Esophagus squamous epithelium (tissue), 5 donors: ENCODE data around the gene PSMC4. TPM values are rescaled to one million over a fixed set of nuclear protein-coding genes. Genes with fewer than 3 reads are reported as not detected.

ENCODE experiments used
- DNase-seq: peaks from one replicate; lab custom pipeline; 2025; lab: John Stamatoyannopoulos, UW
- H3K27ac ChIP-seq, 4 donors: fragments of 200-600 bp; sonication (generic); one replicate each; pipeline ENCODE4 v1.5.1; 2016 to 2019; ENCODE audit warnings: mild to moderate bottlenecking in 1 of 4
- H3K27me3 ChIP-seq, 4 donors: fragments of 200-600 bp; sonication (generic); 1 replicate in 3 of 4; 2 replicates in 1 of 4; pipeline versions ENCODE4 v1.5.1 to v1.6.0; 2017 to 2021; ENCODE audit warnings: antibody characterized with exemption in 1 of 4
- H3K36me3 ChIP-seq, 3 donors: fragments of 200-600 bp; sonication (generic); one replicate each; pipeline ENCODE4 v1.5.1; 2016 to 2019
- H3K4me1 ChIP-seq, 3 donors: fragments of 200-600 bp; sonication (generic); one replicate each; pipeline ENCODE4 v1.5.1; 2017 to 2019
- H3K4me3 ChIP-seq, 4 donors: fragments of 200-600 bp; sonication (generic); 1 replicate in 3 of 4; 2 replicates in 1 of 4; pipeline ENCODE4 v1.5.1; 2016 to 2019; ENCODE audit warnings: mild to moderate bottlenecking in 2 of 4, moderate library complexity in 1 of 4
- H3K9me3 ChIP-seq, 3 donors: fragments of 200-600 bp; sonication (generic); one replicate each; pipeline ENCODE4 v1.5.1; 2016 to 2019
- POLR2A ChIP-seq, 4 donors: fragments of 450-650 bp; IDR thresholded peaks; one replicate each; pipeline ENCODE4 v1.6.1; 2017; ENCODE audit warnings: antibody characterized with exemption in 4 of 4, mild to moderate bottlenecking in 4 of 4, moderate library complexity in 3 of 4
- WGBS, 2 donors: methylation state at CpG; one replicate each; pipeline ENCODE4 v1.1.5; 2018; 5-methylcytosine and 5-hydroxymethylcytosine counted together
- intact Hi-C: fragments of 100-400 bp; cut with DNase I; formaldehyde crosslinking; loops from one replicate; pipeline ENCODE4 v1.15.0; 2022
- total RNA-seq, 4 donors: library from RNA; depleted of rRNA; stranded (reverse); fragments of >200 nt; gene quantifications; one replicate each; pipeline ENCODE4 v1.1.0, GENCODE V29; 2016
- TF ChIP-seq, protein P1 (sequence below), 6 experiments: fragments of 450-650 bp in 4 of 6; fragments of 200-600 bp in 2 of 6; sonication (generic) in 2 of 6; IDR thresholded peaks; one replicate each; pipeline ENCODE4 v1.5.1; 2016 to 2019; ENCODE audit warnings: antibody characterized with exemption in 6 of 6, mild to moderate bottlenecking in 4 of 6, moderate library complexity in 4 of 6
- donor health status: DM: yes; HTN: yes; CAD: no.

PSMC4 gene
- total RNA-seq, 4 donors from 2014 or later = 80.1 to 112 (median 94.8) TPM

DNA sequence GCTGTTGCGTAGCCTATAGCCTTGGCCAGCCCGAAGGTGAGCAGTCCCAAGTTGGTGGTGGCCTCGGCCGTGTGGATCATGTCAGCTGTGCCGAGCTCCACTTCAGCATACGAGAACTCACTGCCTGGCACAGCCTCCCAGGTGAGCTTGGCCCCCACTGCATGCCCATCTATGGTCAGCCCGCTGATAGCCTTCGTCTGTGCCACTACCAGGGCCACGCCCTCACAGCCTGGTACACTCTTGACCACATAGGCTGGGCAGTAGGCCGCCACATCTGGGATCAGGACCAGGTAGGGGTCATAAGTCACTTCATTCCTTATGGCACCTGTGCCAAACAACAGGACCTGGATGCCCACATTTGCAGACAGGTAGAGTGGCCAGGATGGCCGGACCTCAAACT lies 43.9 kb upstream of the PSMC4 start:
- TF ChIP-seq, protein P1, sequence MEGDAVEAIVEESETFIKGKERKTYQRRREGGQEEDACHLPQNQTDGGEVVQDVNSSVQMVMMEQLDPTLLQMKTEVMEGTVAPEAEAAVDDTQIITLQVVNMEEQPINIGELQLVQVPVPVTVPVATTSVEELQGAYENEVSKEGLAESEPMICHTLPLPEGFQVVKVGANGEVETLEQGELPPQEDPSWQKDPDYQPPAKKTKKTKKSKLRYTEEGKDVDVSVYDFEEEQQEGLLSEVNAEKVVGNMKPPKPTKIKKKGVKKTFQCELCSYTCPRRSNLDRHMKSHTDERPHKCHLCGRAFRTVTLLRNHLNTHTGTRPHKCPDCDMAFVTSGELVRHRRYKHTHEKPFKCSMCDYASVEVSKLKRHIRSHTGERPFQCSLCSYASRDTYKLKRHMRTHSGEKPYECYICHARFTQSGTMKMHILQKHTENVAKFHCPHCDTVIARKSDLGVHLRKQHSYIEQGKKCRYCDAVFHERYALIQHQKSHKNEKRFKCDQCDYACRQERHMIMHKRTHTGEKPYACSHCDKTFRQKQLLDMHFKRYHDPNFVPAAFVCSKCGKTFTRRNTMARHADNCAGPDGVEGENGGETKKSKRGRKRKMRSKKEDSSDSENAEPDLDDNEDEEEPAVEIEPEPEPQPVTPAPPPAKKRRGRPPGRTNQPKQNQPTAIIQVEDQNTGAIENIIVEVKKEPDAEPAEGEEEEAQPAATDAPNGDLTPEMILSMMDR (IDR thresholded peaks at IDR 0.05) = no peak
- no peaks in the 10 kb centered on the region for H3K9me3 ChIP-seq
- no peak for DNase-seq
- 86 to 93% methylated on average over 6 to 9 of the region's 11 CpGs for WGBS, 2 donors
- intact Hi-C loops = no loop called here
- H3K27ac ChIP-seq = no peak overlapping the region
- H3K4me3 ChIP-seq = no peak overlapping the region
- no peaks in the 10 kb centered on the region for H3K4me1 ChIP-seq
- H3K27me3 ChIP-seq = no peaks in the 10 kb centered on the region
- no peaks in the 10 kb centered on the region for H3K36me3 ChIP-seq

DNA sequence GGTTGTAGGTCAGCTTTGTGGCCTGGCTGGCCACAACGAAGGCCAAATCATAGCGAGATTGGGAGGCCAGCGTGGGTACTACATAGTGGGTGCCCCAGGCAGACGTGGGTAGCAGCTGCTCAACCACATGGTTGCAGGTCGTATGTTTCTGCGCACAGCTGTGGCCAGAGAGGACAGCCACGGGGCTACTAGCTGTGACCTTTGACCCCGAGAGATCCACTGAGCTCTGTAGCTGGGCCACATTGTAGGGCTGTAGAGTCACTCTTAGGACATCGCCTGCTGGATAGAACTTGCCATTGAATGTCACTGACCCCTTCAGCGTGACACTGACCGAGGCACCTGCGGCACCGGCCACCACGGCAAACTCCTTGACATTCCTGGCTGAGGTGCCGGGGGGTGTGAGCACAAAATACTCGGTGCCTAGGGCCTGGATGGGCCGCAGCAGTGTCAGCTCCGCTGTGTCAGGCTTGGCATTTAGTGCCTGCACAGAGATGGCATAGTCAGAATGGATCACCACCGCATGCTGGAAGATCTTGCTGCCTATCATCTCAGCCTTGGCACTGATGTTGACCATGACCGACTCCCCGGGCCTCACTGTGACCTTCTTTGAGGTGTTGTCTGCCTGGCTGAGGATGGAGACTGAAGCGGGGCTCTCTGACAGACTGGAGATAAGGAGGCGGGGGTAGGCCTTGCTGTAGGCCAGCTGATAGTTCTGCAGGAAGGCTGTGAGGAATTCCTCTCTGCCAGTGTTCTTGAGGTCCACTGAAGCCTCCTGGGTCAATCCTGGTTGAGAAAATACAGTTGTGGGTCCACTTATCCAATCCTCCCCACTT lies 43.2 kb upstream of the PSMC4 start:
- no peak for DNase-seq
- intact Hi-C loops = no loop called here
- whole genome bisulfite sequencing, 2 donors = 90 to 91% methylated on average over 7 to 15 of the region's 23 CpGs

DNA sequence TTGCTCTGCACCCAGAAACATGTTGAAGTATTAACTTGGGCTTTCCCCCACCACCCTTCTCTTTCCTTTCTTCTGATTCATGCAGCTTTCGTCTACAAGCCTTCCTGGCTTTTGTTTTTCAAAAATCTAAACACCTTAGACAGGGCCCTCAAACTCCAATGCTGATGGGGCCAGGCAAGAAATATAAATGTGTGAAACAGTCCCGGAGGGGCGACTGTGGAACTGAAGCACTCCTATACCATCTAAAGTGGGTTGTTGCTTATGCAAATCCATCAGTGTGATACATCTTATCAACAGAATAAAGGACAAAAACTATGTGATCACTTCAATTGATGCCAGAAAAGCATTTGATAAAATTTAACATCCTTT lies 42.6 kb upstream of the PSMC4 start:
- no peaks in the 10 kb centered on the region for H3K4me1 ChIP-seq
- 80 to 81% methylated on average over 3 of the region's 3 CpGs for WGBS, 2 donors
- no peak overlapping the region for H3K27ac ChIP-seq
- no peak overlapping the region for H3K4me3 ChIP-seq
- DNase-seq = no peak
- H3K9me3 ChIP-seq = no peaks in the 10 kb centered on the region
- no peaks in the 10 kb centered on the region for H3K36me3 ChIP-seq
- no peaks in the 10 kb centered on the region for H3K27me3 ChIP-seq
- TF ChIP-seq POLR2A (IDR thresholded peaks at IDR 0.05) = no peak
- TF ChIP-seq, protein P1 (IDR thresholded peaks at IDR 0.05) = no peak
- intact Hi-C loops = no loop called here

More for the DNA sequence above, 43.2 kb upstream of the PSMC4 start:
- Histone ChIP-seq H3K27ac (no peak overlapping the region), H3K4me1 (no peaks in the 10 kb centered on the region), H3K27me3 (no peaks in the 10 kb centered on the region), H3K9me3 (no peaks in the 10 kb centered on the region), H3K36me3 (no peaks in the 10 kb centered on the region), H3K4me3 (no peak overlapping the region)
- TF ChIP-seq POLR2A (IDR thresholded peaks at IDR 0.05) = no peak
- TF ChIP-seq, protein P1 (IDR thresholded peaks at IDR 0.05) = no peak

DNA sequence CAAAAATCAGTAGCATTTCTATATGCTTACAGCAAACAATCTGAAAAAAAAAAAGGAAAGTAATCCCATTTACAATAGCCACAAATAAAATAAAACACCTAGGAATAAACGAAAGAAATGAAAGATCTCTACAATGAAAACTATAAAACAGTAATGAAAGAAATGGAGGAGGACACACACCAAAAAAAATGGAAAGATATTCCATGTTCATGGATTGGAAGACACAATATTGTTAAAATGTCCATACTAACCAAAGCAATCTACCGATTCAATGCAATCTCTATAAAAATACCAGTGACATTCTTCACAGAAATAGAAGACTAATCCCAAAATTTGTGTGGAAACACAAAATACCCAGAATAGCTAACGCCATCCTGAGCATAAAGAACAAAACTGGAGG lies 41.2 kb upstream of the PSMC4 start:
- no peaks in the 10 kb centered on the region for H3K36me3 ChIP-seq
- H3K27me3 ChIP-seq = peaks cover 0 to 4% (median 0%) of the 10 kb centered on the region in 4 donors
- no peak overlapping the region for H3K4me3 ChIP-seq
- TF ChIP-seq, protein P1 (IDR thresholded peaks at IDR 0.05) = no peak
- 82 to 93% methylated on average over 3 of the region's 3 CpGs for WGBS, 2 donors
- H3K9me3 ChIP-seq = no peaks in the 10 kb centered on the region
- no peaks in the 10 kb centered on the region for H3K4me1 ChIP-seq
- no peak for DNase-seq
- H3K27ac ChIP-seq = no peak overlapping the region
- intact Hi-C loops = no loop called here

DNA sequence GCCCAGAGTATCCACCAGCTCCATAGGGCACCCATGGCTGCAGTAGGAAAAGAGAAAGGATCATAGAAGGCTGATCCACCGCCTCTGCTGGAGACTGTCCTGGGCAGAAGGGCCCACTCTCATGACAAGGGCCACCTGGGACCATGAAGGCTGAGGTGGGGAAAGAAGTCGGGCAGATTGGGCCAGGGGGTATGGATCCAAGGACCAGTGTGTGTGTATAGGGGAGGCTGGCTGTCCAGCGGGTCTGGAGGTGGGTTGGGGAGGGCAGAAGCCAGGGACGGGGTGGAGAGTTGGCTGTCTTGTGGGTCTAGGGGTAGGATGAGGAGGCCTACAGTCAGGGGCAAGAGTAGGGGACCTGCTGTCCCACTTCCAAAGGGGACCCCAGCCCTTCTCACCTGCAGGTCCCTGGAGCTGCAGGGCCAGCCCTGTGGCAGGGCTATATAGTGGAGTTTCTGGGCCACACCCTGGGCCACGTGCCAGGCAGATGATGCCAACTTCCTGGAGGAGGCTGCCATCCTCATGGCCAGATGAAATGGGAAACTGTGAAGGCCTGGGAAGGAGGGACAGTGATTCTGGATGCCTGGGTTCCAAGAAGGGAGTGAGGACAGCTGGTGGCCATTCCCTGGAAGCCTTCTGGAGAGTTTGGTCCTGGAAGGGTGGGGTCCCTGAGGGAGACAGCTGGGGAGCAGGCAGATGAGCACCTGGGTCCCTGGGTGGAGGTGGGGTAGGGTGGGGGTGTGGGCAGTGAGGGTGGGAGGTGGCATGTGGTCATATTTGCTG lies 36.2 kb upstream of the PSMC4 start, which contains the start of gene FCGBP:
TSS of gene FCGBP (minus strand) at position 51 of the 780 bp plus-strand sequence.
- Histone ChIP-seq H3K4me1 (peaks cover 0 to 6% (median 0%) of the 10 kb centered on the region in 3 donors), H3K36me3 (no peaks in the 10 kb centered on the region), H3K4me3 (no peak within 1 kb of the TSS), H3K27ac (no peak within 1 kb of the TSS), H3K9me3 (no peaks in the 10 kb centered on the region), H3K27me3 (peaks cover 0 to 19% (median 0%) of the 10 kb centered on the region in 4 donors)
- WGBS, 2 donors = 86 to 98% methylated on average over 3 to 4 of the region's 5 CpGs
- TF ChIP-seq POLR2A (IDR thresholded peaks at IDR 0.05) = no peak
- TF ChIP-seq, protein P1 (IDR thresholded peaks at IDR 0.05) = no peak
- intact Hi-C loops = no loop called here
- no peak for DNase-seq
